ENCODE results near the gene PHF2.

- no peak for TF ChIP-seq U2AF2 (optimal IDR thresholded peaks at IDR 0.05; ENCODE audit: low read depth, low read length)
- no peak for TF ChIP-seq MAFF (IDR thresholded peaks at IDR 0.05; ENCODE audit: low read length)
Observed at GRCh38 chr9:93573516-93573828, 2.9 kb upstream of the PHF2 start.
